Measurements from ENCODE around the gene ZBTB20.

The ZBTB20 gene

GRCh38 chr3:115085197-115085865, 61.8 kb downstream of the ZBTB20 start:
- no peak for DNase-seq

DNA sequence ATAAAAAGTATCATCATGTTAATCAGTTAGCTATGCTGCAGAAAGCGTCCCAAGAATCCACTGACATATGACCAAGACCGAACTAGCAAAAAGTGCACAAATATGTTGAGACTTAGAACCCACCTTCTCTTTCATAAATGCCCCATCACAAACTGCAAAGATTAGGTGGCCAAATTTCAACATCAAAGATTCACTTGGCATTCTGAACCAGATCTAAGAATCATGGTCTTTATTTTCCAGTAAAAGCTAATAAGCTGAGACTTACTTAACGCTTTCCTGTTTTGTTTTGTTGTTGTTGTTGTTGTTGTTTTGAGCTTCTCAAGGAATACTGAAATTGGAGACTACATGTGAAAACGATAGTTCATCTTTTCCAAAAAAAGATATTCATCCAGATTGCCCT, 62.4 kb downstream of the ZBTB20 start:
- DNase-seq: no peak

- no peak for DNase-seq
Observed at GRCh38 chr3:115082260-115082659, 64.8 kb downstream of the ZBTB20 start.

- DNase-seq: no peak
Observed at GRCh38 chr3:115081444-115081843, 65.6 kb downstream of the ZBTB20 start.

GRCh38 chr3:115077501-115078250, 69.4 kb downstream of the ZBTB20 start:
- no peak for DNase-seq

DNA sequence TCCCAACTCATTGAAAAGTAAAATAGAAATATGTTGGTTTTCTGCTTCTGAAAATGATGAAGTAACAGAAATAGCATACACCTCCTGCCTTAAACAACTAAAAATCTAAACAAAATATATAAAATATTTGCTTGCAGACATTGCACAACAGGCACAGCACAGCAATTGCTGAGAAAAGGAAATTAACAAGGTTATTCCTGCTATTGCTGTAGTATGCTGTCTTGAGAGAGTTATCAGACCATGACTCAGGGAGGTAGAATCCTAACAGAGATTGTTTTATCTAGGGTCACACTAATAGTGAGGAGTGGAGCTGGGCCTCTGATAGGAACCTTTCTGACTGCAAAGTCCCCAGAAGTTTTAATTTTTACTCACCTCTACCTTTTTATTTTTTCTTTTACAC, 72.6 kb downstream of the ZBTB20 start:
- DNase-seq: no peak

GRCh38 chr3:115072265-115073021, 74.6 kb downstream of the ZBTB20 start:
- DNase-seq: no peak

DNA sequence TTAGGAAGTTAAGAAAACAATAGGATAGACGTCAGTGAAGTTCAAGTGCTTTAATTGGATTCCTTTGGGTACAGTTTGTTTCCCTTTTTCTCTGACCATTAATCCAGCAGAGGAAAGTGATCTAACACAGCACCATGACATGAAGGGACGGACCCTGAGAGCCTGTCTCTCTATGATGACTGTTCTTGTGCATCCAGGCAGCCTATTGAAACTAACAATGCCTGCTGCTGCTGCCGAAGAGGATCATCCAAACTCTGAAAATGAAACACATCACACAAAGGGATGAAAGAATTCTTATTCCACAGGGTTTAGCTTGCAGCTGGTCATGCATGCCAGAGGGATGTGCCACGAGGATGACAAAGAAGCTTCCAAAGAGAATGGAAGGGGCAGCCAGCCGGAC, 75.5 kb downstream of the ZBTB20 start:
- DNase-seq: no peak

GRCh38 chr3:115071166-115071565, 75.9 kb downstream of the ZBTB20 start:
- no peak for DNase-seq

DNA sequence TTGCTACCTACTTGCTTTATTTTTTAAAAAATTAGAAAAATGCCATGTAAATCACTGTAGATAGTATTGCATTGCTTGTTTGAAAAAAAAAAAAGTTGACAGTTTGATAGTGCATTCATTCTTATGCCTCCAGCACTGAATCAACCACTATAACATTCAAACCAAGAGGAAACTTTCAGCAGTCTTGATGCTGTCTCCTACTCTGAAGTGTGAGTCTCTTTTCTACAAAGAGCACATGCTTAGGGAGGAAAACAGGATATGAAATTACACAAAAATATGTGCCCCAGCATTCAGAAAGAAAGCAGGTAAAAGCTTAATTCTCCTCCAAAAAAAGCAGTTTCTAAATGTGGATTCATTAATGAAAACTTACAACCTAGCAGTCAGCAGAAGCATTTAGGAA, 78.3 kb downstream of the ZBTB20 start:
- no peak for DNase-seq

GRCh38 chr3:115062412-115062956, 84.6 kb downstream of the ZBTB20 start:
- no peak for DNase-seq

DNA sequence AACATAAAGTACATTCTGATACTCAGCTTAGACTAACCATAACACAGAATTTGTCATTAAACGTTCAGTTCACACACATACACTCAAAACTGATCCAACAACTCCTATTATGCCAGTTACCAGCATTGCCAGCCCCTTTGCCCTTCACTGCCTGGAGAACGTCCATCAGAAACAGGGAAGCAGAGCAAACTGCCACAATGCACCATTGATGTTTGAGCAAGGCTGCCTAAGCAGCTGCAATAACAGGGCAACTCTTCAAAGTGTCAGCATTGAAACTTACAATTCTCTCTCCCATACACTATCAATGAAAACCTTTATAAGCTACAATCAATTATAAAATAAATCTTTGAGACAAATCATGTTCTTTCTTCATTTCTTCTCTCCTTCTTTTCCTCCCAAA, 85.1 kb downstream of the ZBTB20 start:
- DNase-seq: no peak

DNA sequence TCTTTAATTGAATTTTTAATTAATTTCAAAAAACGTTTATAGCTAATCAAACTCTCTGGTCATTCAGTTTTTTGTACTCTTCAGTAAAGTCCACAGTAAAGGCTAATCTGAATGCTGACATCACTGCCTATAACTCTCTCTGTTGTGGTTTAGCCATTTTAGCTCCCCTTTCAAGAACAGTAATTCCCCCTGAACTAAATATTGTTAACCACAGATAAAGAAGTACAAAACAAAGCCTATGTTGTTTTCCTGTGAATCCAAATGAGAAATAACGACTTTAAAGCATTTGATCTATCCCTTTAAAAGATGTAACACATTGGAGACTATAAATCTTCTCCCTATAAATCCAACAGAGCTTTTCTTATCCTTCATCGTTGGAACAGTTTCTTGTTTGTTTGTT, 94.2 kb downstream of the ZBTB20 start:
- DNase-seq: no peak

- DNase-seq: no peak
Observed at GRCh38 chr3:115042351-115042750, 104.7 kb downstream of the ZBTB20 start.

DNA sequence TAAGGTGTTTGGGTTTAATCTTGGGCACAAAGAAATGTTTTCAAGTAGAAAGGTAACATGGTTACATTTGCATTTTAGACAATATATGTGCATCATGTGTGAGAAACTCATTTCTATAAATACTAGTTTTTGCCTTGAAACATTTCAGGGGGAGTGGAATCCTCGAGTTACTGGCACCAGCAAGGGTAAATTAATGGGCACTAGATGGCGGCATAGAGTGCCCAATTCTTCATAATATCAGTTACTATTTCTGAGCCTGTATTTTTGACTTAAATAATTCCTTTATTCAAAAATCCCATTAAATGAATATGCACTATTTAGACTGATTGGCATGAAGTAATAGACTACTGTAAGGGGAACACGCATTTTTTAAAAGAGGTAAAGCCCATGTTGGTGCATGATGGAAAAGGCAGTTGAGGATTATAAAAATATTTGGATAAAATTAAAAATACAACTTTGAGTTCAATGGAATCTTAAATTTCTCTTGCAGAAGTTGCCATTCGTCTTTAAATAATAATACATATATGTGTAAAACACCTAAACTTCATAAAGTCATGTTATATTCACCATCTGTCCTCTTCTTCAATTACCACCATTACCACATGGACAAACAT, 106.3 kb downstream of the ZBTB20 start:
- no peak for DNase-seq

GRCh38 chr3:115040246-115040645, 106.8 kb downstream of the ZBTB20 start:
- no peak for DNase-seq

DNA sequence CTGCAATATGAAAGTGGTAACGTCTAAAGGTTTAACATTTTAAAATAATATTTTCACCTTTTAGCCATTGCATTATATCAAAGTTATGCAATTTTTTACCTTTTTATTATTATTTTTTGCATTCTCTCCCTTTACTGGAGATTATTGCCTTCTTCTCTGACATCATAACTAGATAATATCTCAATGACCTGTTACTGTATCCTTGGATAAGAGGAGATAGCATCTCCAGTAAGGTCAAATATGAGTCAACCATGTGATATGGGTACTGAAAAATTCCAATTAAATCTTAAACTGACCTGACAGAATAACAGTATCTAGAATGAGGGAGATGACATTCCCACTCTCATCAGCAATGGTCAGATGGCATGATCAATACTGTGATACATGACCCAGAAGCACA, 108.3 kb downstream of the ZBTB20 start:
- no peak for DNase-seq

DNA sequence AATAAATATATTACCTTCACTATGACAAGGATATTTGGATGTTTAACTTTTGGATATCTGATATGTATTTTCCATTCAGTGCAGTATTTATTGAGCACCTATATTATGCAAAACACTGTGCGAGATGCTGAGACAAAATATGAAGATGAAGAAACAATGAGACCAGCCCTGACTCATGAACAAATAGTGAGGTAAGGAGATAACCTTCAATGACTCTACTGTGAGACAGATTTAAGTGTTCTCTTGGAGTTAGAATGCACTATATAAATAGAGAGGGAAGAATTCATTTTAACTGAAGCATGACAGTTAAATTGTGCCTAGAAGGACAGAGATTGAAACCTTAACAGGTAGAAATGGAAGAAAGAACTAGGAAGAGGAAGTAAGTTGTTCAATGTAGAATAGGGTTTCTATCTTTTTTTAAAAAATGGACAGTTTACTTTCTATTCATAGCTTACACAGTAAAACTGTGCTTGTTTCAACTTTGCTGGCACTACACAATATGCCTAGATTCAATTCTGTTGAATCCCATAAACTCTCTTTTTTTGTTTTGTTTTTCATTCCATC, 124.2 kb downstream of the ZBTB20 start:
- no peak for DNase-seq

DNA sequence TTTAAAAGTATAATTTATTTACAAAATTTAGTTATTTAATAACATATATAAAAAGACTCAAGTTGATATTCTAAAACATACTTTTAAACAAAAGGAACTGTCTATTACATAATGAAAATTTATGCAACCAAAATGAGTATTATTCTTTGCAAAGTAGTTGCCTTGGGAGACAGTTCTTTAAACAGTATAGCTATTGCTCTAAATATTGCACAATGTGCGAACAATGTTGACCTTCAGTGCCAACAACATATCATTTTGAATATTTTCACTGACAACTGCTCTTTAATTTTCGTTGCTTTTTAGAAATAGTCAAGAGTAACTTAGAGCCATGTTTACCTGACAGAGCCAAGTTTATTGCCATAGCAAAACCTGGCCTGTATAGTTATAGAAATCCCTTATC, 124.9 kb downstream of the ZBTB20 start:
- no peak for DNase-seq

DNA sequence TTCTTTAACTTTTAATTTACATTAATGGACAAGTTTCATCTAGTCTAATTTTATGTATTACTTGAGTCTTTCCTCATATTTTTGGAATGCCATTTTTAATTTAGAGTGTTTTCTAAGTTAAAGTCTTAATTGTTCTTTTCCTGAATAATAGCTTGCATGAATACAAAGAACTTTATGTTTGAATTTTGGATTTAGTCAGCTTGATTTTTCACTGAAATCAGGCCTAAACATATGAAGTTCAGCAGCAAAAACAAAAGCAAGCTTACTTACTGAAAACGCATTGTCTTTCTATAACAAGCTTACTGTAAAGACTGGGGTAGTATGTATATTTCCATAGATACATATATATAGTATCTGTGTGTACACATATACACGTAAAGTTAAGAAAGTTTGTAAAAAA, 126.0 kb downstream of the ZBTB20 start:
- no peak for DNase-seq

DNA sequence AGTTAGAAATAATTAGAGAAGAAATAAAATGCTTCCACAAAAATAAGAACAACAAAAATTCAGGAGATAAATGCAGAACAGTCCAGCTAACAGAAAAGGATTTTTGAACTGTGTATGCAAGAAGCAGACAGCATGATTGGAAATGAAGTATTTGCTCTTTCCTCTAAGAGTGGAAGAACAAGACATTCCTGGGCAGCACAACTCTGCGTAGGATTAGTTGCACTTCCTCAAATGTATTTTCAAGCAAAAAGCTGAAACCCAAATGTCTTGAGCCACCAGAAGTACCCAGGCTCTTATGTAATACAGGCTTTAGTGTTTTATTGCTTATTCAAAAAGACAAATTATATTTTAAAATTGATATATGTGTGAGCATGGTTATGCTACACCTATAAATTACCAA, 127.2 kb downstream of the ZBTB20 start:
- DNase-seq: no peak

- DNase-seq: no peak
Observed at GRCh38 chr3:115018694-115019093, 128.4 kb downstream of the ZBTB20 start.

DNA sequence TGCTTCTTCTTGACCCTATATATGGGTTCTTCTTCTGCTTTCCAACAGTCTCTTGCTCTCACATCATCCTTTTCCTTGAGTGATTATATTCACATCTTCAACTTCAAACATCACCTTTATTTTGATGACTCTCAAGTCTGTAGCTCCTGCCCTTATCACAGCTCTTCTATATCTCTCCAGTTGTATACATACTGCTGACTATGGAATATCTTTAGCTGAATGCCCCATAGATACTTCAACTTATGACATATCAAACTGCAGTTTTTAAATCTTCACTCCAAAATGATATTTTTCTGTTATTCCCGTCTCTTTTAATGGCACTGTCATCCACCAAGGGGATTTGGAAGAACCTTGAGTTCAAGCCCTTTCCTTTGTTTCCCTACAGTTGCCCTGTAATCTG, 139.1 kb downstream of the ZBTB20 start:
- no peak for DNase-seq
